ENCODE results near the gene AP2A1. TPM values are rescaled to one million over a fixed set of nuclear protein-coding genes. Genes with fewer than 3 reads are reported as not detected.
A peak's percentile ranks its signal among the peaks of the same experiment; 100 is the strongest.

AP2A1 gene
- total and polyA plus RNA-seq, 4 experiments from 2014 or later, result 2.6 to 56.2 (median 32.5) TPM

DNA sequence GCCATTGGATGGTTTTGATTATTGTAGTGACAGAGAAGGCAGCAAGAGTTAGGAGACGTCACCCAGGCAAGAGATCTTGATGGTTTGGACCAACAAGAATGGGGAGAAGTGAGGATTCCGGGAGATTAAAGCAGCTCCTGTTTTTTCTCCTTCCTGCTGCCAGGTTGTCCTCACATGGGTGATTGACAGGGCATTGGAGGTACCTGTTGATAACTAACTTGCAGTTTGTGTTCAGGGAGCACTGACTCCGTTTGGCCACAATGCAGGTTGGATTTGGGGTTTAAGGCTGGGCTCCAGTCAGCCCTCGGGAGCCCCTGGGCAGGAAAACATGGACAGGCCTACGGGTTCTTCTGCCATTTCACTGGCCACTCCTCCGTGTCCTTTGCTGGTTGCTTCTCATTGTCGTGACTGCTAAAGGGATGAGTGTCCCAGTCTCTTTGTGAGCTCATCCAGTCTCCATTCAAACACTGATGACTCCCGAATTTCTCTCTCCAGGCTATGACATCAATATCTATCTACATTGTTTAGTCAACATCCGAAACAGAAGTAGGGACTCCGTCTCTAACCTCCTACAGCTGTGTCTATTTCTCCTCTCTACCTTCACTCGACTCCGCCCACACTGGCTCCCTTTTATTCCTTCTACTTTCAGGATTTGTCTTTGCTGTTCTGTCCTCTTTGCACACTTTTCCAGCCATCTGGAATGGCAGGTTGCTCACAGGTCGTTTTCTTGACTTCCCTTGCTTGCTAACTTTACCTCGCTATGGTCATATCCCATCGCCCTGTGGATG lies 82.8 kb downstream of the AP2A1 start:
- ChIA-PET CTCF (ENCODE audit: partially characterized antibody) (interaction anchor here (1.2 kb wide), 1 partner anchor 41 kb away, joined by 4 read pairs; no protein-coding TSS in a partner anchor), POLR2A (ENCODE audit: partially characterized antibody) (interaction anchor here (0.9 to 12.2 kb wide), 19 partner anchors 10 to 1204 kb away, joined by 3 to 173 read pairs (median 6); partner anchors contain the start of genes AKT1S1, AP2A1, ATF5 and CA11)
- Histone ChIP-seq H3K4me3 (ENCODE audit: low read length in 2 of 2) (no peak overlapping the region), H3K27ac (ENCODE audit: low read depth, low read length) (peak overlapping the region; percentile 98), H3K27me3 (ENCODE audit: insufficient read depth, low read length) (no peaks in the 10 kb centered on the region), H3K9me3 (ENCODE audit: control insufficient read depth in 1 of 2, low read length in 2 of 2) (no peaks in the 10 kb centered on the region), H3K36me3 (ENCODE audit: insufficient read depth, low read length) (no peaks in the 10 kb centered on the region), H3K4me1 (ENCODE audit: insufficient read depth, low read length) (peaks cover 42% of the 10 kb centered on the region)
- intact Hi-C loops (cut with micrococcal nuclease), result loop anchor here (1.0 to 2.0 kb wide), 5 partner anchors 18 to 79 kb away; partner anchors contain the start of genes AKT1S1, ATF5, FUZ and MED25
- peak overlapping the region; percentile 90 to 97 (median 93) for H3K4me3 Mint-ChIP-seq
- H3K27me3 Mint-ChIP-seq, result no peaks in the 10 kb centered on the region
- peaks cover 29 to 49% (median 38%) of the 10 kb centered on the region in 4 donors for H3K4me1 Mint-ChIP-seq
- DNase-seq, result no peak
- H3K27ac Mint-ChIP-seq, result peak overlapping the region in 6 of 7 donors; percentile 92 to 98 (median 98)
- H3K36me3 Mint-ChIP-seq, result peaks cover 0 to 13% of the 10 kb centered on the region in 2 donors
- peaks cover 0 to 5% (median 0%) of the 10 kb centered on the region in 8 donors for H3K9me3 Mint-ChIP-seq

DNA sequence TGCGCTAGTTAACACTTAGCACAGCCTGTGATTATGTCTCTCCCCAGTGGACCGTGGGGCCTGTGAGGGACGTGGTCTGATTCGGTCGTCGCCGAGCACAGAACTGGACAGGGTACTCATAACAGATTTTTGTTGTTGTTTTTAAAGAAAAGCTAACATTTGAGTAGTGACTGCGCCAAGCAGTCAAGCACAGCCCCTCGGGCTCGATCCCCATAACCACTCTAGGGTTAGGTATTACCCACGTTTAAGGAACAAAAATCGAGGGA lies 83.4 kb downstream of the AP2A1 start:
- intact Hi-C loops (cut with micrococcal nuclease), result loop anchor here (1.0 to 2.0 kb wide), 5 partner anchors 17 to 79 kb away; partner anchors contain the start of genes AKT1S1, ATF5, FUZ and MED25
- peaks cover 42% of the 10 kb centered on the region for H3K4me1 ChIP-seq (ENCODE audit: insufficient read depth, low read length)
- Mint-ChIP-seq H3K27me3 (no peaks in the 10 kb centered on the region), H3K36me3 (peaks cover 0 to 13% of the 10 kb centered on the region in 2 donors), H3K4me3 (peak overlapping the region; percentile 90 to 97 (median 93)), H3K4me1 (peaks cover 29 to 49% (median 38%) of the 10 kb centered on the region in 4 donors), H3K9me3 (peaks cover 0 to 5% (median 0%) of the 10 kb centered on the region in 8 donors), H3K27ac (peak overlapping the region; percentile 92 to 98 (median 97))
- ChIA-PET POLR2A (ENCODE audit: partially characterized antibody) (interaction anchor here (0.7 to 12.2 kb wide), 25 partner anchors 9 to 1487 kb away, joined by 3 to 173 read pairs (median 5); partner anchors contain the start of genes AKT1S1, AP2A1, ATF5 and CA11), CTCF (ENCODE audit: partially characterized antibody) (interaction anchor here (1.0 to 1.2 kb wide), 3 partner anchors 18 to 40 kb away, joined by 3 to 4 read pairs (median 3); partner anchors contain the start of gene PNKP)
- H3K27ac ChIP-seq (ENCODE audit: low read depth, low read length), result peak overlapping the region; percentile 98
- H3K36me3 ChIP-seq (ENCODE audit: insufficient read depth, low read length), result no peaks in the 10 kb centered on the region
- peak overlapping the region in 1 of 2 donors; percentile 88 for H3K4me3 ChIP-seq (ENCODE audit: low read length in 2 of 2)
- DNase-seq, result no peak
- no peaks in the 10 kb centered on the region for H3K27me3 ChIP-seq (ENCODE audit: insufficient read depth, low read length)
- H3K9me3 ChIP-seq (ENCODE audit: control insufficient read depth in 1 of 2, low read length in 2 of 2), result no peaks in the 10 kb centered on the region

DNA sequence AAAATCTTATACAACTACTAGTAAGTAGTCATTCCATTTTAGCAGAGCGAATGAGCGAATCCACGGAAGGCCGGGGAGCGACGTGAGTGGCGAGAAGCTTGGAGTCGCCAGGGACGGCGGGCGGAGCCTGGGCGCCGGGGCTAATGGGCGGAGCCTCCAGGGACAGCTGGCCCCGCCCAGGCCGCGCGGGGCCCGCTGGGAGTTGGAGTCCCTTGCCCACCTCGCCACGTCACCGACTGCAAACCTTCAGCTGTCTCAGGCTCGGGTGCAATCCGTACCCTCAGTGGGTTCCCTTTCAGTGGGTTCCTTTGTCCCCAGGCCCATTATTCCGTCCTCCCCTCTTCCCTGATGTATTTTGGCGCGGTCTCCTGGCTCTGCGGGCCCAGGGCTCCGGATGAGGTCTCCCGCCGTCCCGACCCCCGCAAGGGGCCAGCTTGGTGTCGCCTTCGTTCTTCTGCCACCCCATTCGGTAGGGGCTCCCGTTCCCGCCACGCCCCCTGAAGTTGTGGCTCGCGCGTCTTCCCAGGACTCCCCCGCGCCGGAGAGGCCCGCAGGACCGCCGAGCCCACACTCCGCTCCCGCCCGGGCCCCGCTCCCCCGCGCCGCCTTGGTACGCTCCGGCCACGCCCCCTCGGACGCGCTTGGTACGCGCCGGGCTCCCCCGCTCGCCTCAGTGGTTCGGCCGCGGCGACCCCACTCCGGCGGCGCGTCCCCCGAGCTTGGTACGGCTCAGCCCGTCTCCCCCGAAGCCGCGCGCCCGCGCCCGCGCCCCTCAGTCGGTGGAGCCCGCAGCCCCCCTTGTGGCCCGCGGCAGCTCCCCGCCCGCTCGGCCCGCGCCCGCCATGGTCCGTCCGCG lies 83.9 kb downstream of the AP2A1 start, which contains the start of gene PTOV1:
TSS of gene PTOV1 (plus strand) at position 673 of the 856 bp plus-strand sequence.
- ChIA-PET POLR2A (ENCODE audit: partially characterized antibody) (interaction anchor here (0.6 to 12.2 kb wide), 29 partner anchors 8 to 1487 kb away, joined by 3 to 173 read pairs (median 4); partner anchors contain the start of genes AKT1S1, AP2A1, ATF5 and CA11), CTCF (ENCODE audit: partially characterized antibody) (interaction anchor here (1.0 to 1.2 kb wide), 3 partner anchors 17 to 40 kb away, joined by 3 to 4 read pairs (median 3); partner anchors contain the start of gene PNKP)
- H3K27ac ChIP-seq (ENCODE audit: low read depth, low read length), result peak within 1 kb of the TSS; percentile 98
- Mint-ChIP-seq H3K27me3 (no peaks in the 10 kb centered on the region), H3K4me3 (peak within 1 kb of the TSS; percentile 90 to 97 (median 93)), H3K27ac (peak within 1 kb of the TSS; percentile 92 to 98 (median 97)), H3K9me3 (peaks cover 0 to 5% (median 0%) of the 10 kb centered on the region in 8 donors), H3K36me3 (peaks cover 0 to 17% of the 10 kb centered on the region in 2 donors), H3K4me1 (peaks cover 29 to 49% (median 39%) of the 10 kb centered on the region in 4 donors)
- no peaks in the 10 kb centered on the region for H3K27me3 ChIP-seq (ENCODE audit: insufficient read depth, low read length)
- peak within 1 kb of the TSS; percentile 54 to 88 for H3K4me3 ChIP-seq (ENCODE audit: low read length in 2 of 2)
- H3K4me1 ChIP-seq (ENCODE audit: insufficient read depth, low read length), result peaks cover 42% of the 10 kb centered on the region
- peak; percentile 84 to 90 (median 87) for DNase-seq
- no peaks in the 10 kb centered on the region for H3K9me3 ChIP-seq (ENCODE audit: control insufficient read depth in 1 of 2, low read length in 2 of 2)
- intact Hi-C loops (cut with micrococcal nuclease), result loop anchor here (1.0 to 2.0 kb wide), 6 partner anchors 17 to 78 kb away; partner anchors contain the start of genes AKT1S1, ATF5, FUZ and MED25
- H3K36me3 ChIP-seq (ENCODE audit: insufficient read depth, low read length), result no peaks in the 10 kb centered on the region

DNA sequence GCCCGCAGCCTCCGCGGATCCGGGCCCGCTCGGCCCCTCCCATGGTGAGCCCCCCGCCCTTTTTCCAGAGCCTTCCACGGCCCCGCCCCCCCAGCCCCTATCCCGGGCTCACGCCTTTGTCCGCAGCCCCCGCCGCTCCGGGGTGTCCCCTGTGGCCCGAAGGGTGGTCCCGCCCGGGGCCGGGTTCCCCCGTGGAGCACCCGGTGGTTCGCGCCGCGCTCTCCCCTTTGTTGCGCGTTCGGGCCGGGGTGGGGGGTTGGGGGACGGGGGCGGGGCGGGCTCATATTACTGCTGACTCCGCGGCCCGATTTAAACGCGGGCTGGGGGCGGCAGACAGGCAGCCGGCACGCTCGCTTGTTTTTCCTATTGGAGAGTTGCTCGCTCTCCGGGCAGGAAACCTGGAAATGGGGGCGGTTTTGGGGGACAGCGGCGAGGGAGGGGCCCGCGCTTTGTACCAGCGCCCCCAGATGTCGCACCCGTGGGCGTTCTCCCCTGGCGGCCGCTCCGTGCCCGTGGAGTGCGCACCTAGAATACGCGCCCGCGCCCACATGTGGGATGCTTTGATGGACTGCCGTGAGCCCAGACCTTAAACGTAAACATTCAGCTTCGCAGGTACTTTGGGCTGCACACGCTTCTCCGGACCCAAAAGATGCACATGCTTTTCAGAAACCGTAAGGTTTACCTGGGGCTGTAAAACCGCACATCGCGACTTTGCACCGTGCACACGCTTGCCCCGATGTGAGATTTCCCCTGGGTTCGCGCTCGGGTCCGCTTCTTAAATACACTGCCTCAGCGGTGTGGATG lies 84.9 kb downstream of the AP2A1 start:
- POLR2A ChIA-PET (ENCODE audit: partially characterized antibody), result interaction anchor here (0.7 to 12.2 kb wide), 13 partner anchors 9 to 271 kb away, joined by 3 to 173 read pairs (median 10); partner anchors contain the start of genes AKT1S1, ATF5, FUZ and MED25
- H3K4me1 ChIP-seq (ENCODE audit: insufficient read depth, low read length), result peaks cover 42% of the 10 kb centered on the region
- Mint-ChIP-seq H3K4me1 (peaks cover 29 to 49% (median 39%) of the 10 kb centered on the region in 4 donors), H3K27ac (peak overlapping the region; percentile 85 to 93 (median 88)), H3K4me3 (peak overlapping the region; percentile 85 to 92 (median 88)), H3K27me3 (no peaks in the 10 kb centered on the region), H3K9me3 (peaks cover 0 to 5% (median 0%) of the 10 kb centered on the region in 8 donors), H3K36me3 (peaks cover 0 to 19% of the 10 kb centered on the region in 2 donors)
- no peaks in the 10 kb centered on the region for H3K9me3 ChIP-seq (ENCODE audit: control insufficient read depth in 1 of 2, low read length in 2 of 2)
- CTCF ChIA-PET (ENCODE audit: partially characterized antibody), result no interaction called here
- H3K4me3 ChIP-seq (ENCODE audit: low read length in 2 of 2), result peak overlapping the region; percentile 38 to 88
- peak overlapping the region; percentile 98 for H3K27ac ChIP-seq (ENCODE audit: low read depth, low read length)
- intact Hi-C loops (cut with micrococcal nuclease), result loop anchor here (1.0 to 2.0 kb wide), 2 partner anchors 39 to 77 kb away; partner anchors contain the start of genes ATF5 and NUP62
- no peaks in the 10 kb centered on the region for H3K27me3 ChIP-seq (ENCODE audit: insufficient read depth, low read length)
- peak in 2 of 5 donors; percentile 26 to 44 for DNase-seq
- H3K36me3 ChIP-seq (ENCODE audit: insufficient read depth, low read length), result no peaks in the 10 kb centered on the region

DNA sequence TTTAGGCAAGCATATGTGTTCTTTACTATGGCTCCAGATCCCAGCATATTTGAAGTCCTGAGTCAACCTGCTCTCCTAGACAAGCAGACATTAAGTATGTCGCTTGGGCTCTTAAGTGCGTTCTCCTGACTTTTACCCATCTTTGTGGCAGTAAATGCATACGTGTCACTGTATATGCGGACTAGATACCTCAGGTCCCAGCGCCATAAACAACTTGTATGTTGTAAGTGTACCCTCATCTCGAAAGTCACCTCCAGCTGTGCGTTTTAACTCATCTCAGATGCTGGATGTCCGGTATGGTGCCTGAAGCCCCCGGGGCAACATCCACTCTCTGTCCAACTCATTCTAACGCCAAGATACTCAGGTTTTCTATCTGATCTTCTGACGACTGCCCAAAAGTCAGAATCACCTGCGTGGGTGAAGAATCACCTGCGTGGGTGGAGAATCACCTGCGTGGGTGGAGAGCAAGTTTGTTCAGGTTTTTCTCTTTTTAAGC lies 85.9 kb downstream of the AP2A1 start:
- ChIA-PET CTCF (ENCODE audit: partially characterized antibody) (interaction anchor here (0.7 kb wide), 1 partner anchor 135 kb away, joined by 6 read pairs; no protein-coding TSS in a partner anchor), POLR2A (ENCODE audit: partially characterized antibody) (interaction anchor here (3.0 to 12.2 kb wide), 4 partner anchors 14 to 40 kb away, joined by 46 to 173 read pairs (median 56); partner anchors contain the start of genes AKT1S1, FUZ, MED25 and PNKP)
- Mint-ChIP-seq H3K27ac (peak overlapping the region; percentile 85 to 93 (median 88)), H3K36me3 (peaks cover 0 to 19% of the 10 kb centered on the region in 2 donors), H3K4me3 (peak overlapping the region; percentile 85 to 92 (median 88)), H3K4me1 (peaks cover 29 to 44% (median 38%) of the 10 kb centered on the region in 4 donors), H3K9me3 (peaks cover 0 to 5% (median 0%) of the 10 kb centered on the region in 8 donors), H3K27me3 (no peaks in the 10 kb centered on the region)
- intact Hi-C loops (cut with micrococcal nuclease), result no loop called here
- Histone ChIP-seq H3K36me3 (ENCODE audit: insufficient read depth, low read length) (no peaks in the 10 kb centered on the region), H3K9me3 (ENCODE audit: control insufficient read depth in 1 of 2, low read length in 2 of 2) (no peaks in the 10 kb centered on the region), H3K27ac (ENCODE audit: low read depth, low read length) (no peak overlapping the region), H3K4me3 (ENCODE audit: low read length in 2 of 2) (peak overlapping the region in 1 of 2 donors; percentile 34), H3K4me1 (ENCODE audit: insufficient read depth, low read length) (peaks cover 42% of the 10 kb centered on the region), H3K27me3 (ENCODE audit: insufficient read depth, low read length) (no peaks in the 10 kb centered on the region)
- DNase-seq, result no peak

All from CD4-positive, alpha-beta memory T cell (primary cell).